DND-41 (cell line): Measurements from ENCODE around the gene ATP11B.

ENCODE experiments used
- ATAC-seq: fragments of 200-7000 bp; cut with Tn5 transposase; 3 replicates; pipeline ENCODE4 v1.9.1; 2021; ENCODE audit warnings: low read depth; ENCODE audit not compliant: insufficient read depth
- DNase-seq: peaks from one replicate; pipeline ENCODE4 v3.0.0-alpha.2; 2020
- H2AFZ ChIP-seq: 2 replicates; pipeline ENCODE4 v1.6.0; 2012; ENCODE audit warnings: low read depth, low read length
- H3K27ac ChIP-seq: 2 replicates; pipeline ENCODE4 v1.5.1; 2012; ENCODE audit warnings: low read length, inconsistent platforms
- H3K27me3 ChIP-seq: fragments of 200-600 bp; sonication (generic); 2 replicates; pipeline ENCODE4 v1.6.0; 2012; ENCODE audit warnings: low read length, mild to moderate bottlenecking, inconsistent platforms; ENCODE audit not compliant: insufficient read depth, poor library complexity
- H3K36me3 ChIP-seq: 2 replicates; pipeline ENCODE4 v1.5.1; 2012; ENCODE audit warnings: low read length, inconsistent platforms; ENCODE audit not compliant: insufficient read depth
- H3K4me1 ChIP-seq: 2 replicates; pipeline ENCODE4 v1.5.1; 2012; ENCODE audit warnings: mild to moderate bottlenecking, low read length; ENCODE audit not compliant: insufficient read depth
- H3K4me2 ChIP-seq: 2 replicates; pipeline ENCODE4 v1.6.0; 2012; ENCODE audit warnings: mild to moderate bottlenecking, moderate library complexity, low read length, inconsistent platforms; ENCODE audit not compliant: insufficient read depth
- H3K4me3 ChIP-seq, 2 experiments: fragments of 200-600 bp in 1 of 2; shearing (Covaris generic) in 1 of 2; 2 replicates each; pipeline ENCODE4 v1.5.1; 2012 to 2016; ENCODE audit warnings: inconsistent platforms in 2 of 2, low read length in 2 of 2, mild to moderate bottlenecking in 2 of 2, low read depth in 1 of 2, moderate library complexity in 1 of 2
- H3K79me2 ChIP-seq: 2 replicates; pipeline ENCODE4 v1.6.0; 2012; ENCODE audit warnings: low read length, inconsistent platforms; ENCODE audit not compliant: insufficient read depth
- H3K9ac ChIP-seq: 2 replicates; pipeline ENCODE4 v1.6.0; 2012; ENCODE audit warnings: low read depth, mild to moderate bottlenecking, inconsistent platforms, low read length, moderate library complexity
- H3K9me3 ChIP-seq: 2 replicates; pipeline ENCODE4 v1.5.1; 2012; ENCODE audit warnings: low read length, moderate library complexity, mild to moderate bottlenecking, inconsistent platforms; ENCODE audit not compliant: insufficient read depth, severe bottlenecking
- H4K20me1 ChIP-seq: 2 replicates; pipeline ENCODE4 v1.6.0; 2012; ENCODE audit warnings: low read length; ENCODE audit not compliant: insufficient read depth
- CTCF ChIP-seq: IDR thresholded peaks from 2 replicates; pipeline ENCODE4 v1.5.1; 2012; ENCODE audit warnings: borderline replicate concordance, low read length, moderate library complexity, mild to moderate bottlenecking; ENCODE audit not compliant: poor library complexity, severe bottlenecking; ENCODE audit errors: extremely low read depth
- EZH2 ChIP-seq: IDR thresholded peaks from 3 replicates; pipeline ENCODE4 v1.6.1; 2012; ENCODE audit warnings: borderline replicate concordance, low read depth, mild to moderate bottlenecking, moderate library complexity, low read length, inconsistent platforms; ENCODE audit not compliant: severe bottlenecking

Gene ATP11B

GRCh38 chr3:182895513-182896112 lies 102.3 kb downstream of the ATP11B start:
- Histone ChIP-seq H2AFZ (no peak overlapping the region), H3K27ac (no peak overlapping the region), H3K9me3 (no peaks in the 10 kb centered on the region), H3K4me2 (no peak overlapping the region), H3K36me3 (peaks cover 40% of the 10 kb centered on the region), H3K4me3 (no peak overlapping the region), H3K4me1 (no peaks in the 10 kb centered on the region), H3K79me2 (no peaks in the 10 kb centered on the region), H4K20me1 (no peaks in the 10 kb centered on the region), H3K27me3 (no peaks in the 10 kb centered on the region), H3K9ac (no peak overlapping the region)
- DNase-seq = no peak
- no peak for ATAC-seq
- TF ChIP-seq EZH2 (no peak), CTCF (no peak)

- no peak for ATAC-seq
- H3K4me2 ChIP-seq = no peak overlapping the region
- no peak for DNase-seq
- no peaks in the 10 kb centered on the region for H3K79me2 ChIP-seq
- H3K4me3 ChIP-seq = no peak overlapping the region
- no peaks in the 10 kb centered on the region for H3K9me3 ChIP-seq
- TF ChIP-seq EZH2 (no peak), CTCF (no peak)
- H3K27ac ChIP-seq = no peak overlapping the region
- H3K36me3 ChIP-seq = peaks cover 35% of the 10 kb centered on the region
- H3K9ac ChIP-seq = no peak overlapping the region
- H2AFZ ChIP-seq = no peak overlapping the region
- H3K4me1 ChIP-seq = no peaks in the 10 kb centered on the region
- no peaks in the 10 kb centered on the region for H4K20me1 ChIP-seq
- no peaks in the 10 kb centered on the region for H3K27me3 ChIP-seq
Measured at GRCh38 chr3:182896553-182896952, 103.2 kb downstream of the ATP11B start.

GRCh38 chr3:182902236-182902635 lies 108.9 kb downstream of the ATP11B start:
- H3K36me3 ChIP-seq = peaks cover 45% of the 10 kb centered on the region
- H3K79me2 ChIP-seq = no peaks in the 10 kb centered on the region
- no peaks in the 10 kb centered on the region for H3K4me1 ChIP-seq
- no peaks in the 10 kb centered on the region for H4K20me1 ChIP-seq
- H3K9ac ChIP-seq = no peak overlapping the region
- no peaks in the 10 kb centered on the region for H3K27me3 ChIP-seq
- ATAC-seq = no peak
- no peak overlapping the region for H3K27ac ChIP-seq
- DNase-seq = no peak
- H3K4me3 ChIP-seq = no peak overlapping the region
- no peak overlapping the region for H2AFZ ChIP-seq
- no peak overlapping the region for H3K4me2 ChIP-seq
- H3K9me3 ChIP-seq = no peaks in the 10 kb centered on the region
- TF ChIP-seq CTCF (no peak), EZH2 (no peak)
